ENCODE measurements around the gene CHODL.

CHODL gene, protein sequence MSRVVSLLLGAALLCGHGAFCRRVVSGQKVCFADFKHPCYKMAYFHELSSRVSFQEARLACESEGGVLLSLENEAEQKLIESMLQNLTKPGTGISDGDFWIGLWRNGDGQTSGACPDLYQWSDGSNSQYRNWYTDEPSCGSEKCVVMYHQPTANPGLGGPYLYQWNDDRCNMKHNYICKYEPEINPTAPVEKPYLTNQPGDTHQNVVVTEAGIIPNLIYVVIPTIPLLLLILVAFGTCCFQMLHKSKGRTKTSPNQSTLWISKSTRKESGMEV
- 0.41 to 1.0 reads per million in 2 donors for total RNA-seq

DNA sequence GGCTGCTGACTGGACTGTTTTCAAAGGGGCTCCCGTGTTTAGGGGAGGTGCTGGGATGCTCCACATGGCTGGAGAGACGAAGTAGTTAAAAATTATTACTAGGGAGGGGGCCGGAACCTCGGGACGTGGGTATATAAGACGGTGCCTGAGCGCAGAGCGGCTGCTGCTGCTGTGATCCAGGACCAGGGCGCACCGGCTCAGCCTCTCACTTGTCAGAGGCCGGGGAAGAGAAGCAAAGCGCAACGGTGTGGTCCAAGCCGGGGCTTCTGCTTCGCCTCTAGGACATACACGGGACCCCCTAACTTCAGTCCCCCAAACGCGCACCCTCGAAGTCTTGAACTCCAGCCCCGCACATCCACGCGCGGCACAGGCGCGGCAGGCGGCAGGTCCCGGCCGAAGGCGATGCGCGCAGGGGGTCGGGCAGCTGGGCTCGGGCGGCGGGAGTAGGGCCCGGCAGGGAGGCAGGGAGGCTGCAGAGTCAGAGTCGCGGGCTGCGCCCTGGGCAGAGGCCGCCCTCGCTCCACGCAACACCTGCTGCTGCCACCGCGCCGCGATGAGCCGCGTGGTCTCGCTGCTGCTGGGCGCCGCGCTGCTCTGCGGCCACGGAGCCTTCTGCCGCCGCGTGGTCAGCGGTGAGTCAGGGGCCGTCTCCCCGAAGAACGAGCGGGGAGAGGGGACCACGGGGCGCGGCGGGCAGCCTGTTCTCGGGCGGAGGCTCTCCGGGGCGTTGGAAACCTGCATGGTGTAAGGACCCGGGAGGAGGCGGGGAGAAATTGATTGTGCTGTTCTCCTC is at the start of gene CHODL:
TSS of gene CHODL (plus strand) at position 163 of the 793 bp plus-strand sequence. CDS start at position 554, 391 bp downstream.
- no peak for DNase-seq

DNA sequence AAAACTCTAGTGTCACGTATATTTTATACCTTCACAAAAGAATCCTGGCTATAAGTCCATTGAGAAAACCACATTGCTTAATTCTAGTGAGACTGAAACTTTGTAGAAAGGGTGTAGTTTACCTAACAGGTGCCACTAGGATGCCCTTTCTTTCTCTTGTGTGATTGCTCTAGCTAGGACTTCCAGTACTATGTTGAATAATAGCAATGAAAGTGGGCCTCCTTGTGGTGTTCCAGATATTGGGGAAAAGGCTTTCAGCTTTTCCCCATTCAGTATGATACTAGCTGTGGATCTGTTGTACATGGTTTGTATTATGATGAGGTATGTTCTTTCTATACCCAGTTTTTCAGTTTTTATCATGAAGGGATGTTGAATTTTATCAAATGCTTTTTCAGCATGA is 39.7 kb upstream of the CHODL start:
- no peak for DNase-seq

DNA sequence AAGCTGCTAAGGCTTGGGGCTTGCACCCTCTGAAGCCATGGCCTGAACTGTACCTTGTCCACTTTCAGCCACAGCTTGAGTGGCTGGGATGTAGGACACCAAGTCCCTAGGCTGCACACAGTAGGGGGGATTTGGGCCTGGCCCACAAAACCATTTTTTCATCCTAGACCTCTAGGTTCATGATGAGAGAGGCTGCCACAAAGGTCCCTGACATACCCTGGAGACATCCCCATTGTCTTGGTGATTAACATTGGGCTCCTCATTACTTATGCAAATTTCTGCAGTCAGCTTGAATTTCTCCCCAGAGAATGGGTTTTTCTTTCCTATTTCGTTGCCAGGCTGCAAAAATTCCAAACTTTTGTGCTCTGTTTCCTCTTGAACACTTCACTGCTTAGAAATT is 26.3 kb upstream of the CHODL start:
- DNase-seq, result no peak

DNA sequence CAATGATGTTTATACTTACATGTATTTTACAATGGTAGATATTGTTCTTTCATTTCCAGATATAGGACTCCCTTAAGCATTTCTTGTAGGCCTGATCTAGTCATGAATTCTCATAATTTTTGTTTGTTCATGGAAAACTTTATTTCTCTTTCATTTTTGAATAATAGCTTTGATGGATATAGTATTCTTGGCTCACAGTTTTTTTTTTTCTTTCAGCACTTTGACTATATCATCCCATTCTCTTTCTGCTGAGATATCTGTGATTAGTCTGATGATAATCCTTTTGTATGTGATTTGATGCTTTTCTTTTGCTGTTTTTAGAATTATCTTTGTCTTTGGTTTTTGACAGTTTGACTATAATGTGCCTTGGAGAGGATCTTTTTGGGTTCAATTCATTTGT is 24.1 kb upstream of the CHODL start:
- no peak for DNase-seq

DNA sequence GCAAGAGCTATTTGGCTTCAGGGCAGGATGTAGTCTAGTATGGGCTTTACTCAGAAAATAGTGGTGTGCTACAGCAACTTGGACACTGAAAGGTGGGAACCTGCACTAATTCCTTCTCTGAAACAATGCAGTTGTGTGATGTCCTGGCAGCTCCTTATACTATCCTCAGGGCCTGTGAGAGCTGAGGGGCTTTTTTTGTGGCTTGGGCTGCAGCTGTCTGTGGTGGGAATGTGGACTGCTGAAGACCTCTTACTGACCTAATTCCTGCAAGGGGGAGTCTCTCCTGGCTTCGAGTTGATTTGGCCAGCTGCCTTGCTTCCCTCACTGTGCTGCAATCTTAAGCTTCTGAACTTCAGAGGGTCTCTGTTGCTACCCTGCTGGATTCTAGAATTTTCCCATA is 22.3 kb upstream of the CHODL start:
- no peak for DNase-seq

DNA sequence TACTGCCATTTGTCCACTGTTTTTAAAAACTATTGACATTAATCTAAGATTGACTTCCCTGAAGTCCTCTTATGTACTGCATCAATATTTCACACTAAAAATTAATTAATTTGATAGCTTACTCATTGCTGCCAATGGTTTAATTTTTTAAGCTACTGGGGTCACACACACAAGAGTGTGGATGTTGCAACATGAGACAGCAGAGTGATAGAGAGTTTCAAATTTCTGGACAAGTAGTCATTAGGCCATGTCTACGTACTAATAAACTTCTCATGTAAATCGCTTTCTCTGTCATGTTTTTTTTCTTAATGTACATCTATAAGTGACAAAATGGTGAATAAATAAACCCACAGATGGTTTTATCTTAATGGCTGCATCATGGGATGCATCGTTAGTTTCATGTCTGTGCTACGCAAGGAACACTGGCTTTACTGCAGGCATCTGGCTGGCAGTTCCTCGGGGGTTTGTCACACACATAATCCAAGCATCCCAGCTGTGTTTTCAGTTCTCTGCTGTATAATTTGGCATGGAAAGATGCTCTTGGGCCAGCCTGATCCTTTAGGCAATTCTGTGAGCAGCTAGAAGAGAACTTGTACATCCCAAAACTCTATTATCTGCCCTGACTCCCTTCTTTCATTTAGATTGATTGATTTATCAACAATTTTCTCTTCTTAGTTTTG is 16.4 kb upstream of the CHODL start:
- DNase-seq, result no peak

DNA sequence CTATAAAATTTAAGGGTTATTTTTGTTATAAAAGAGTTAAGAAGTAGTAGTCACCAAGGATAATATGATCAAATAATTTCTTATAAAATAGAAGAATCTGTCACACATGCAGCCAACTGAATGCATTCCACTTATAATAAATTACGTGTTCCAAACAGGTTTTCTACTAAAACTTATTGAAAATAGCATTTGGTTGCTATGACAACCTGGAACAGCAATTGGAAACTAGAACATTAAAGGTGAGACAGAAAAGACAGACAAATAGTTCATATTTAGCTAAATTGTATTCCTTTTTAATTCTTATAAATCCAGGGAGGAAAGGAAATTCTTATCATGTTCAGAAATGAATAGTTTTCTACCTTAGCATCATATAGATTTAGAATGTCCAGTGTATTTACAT is 9.1 kb upstream of the CHODL start:
- DNase-seq, result no peak

DNA sequence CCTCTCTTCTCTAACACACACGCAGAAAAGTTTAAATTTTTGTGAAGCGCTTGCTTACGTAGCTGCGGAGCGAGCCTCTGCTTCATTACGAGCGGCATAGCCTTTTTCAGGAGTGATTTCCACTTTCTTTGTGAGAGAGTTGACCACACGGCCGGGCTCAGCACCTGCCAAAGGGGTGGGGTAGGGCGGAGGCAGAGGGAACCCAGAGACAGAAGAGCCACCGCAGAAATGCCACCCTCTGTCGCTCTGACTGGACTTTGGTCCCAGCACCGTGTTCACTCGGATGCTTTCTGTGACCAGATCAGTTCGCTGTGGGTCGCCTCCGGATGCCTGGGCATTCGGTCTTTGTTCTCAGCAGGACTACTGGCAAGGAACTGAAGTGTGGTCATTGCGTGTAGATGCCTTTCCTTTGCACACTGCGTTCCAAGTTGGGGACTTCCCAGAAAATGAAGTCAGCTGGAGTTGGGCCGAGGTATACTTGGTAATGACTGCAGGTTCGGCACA is 883 bp downstream of the CHODL start:
- DNase-seq, result no peak

DNA sequence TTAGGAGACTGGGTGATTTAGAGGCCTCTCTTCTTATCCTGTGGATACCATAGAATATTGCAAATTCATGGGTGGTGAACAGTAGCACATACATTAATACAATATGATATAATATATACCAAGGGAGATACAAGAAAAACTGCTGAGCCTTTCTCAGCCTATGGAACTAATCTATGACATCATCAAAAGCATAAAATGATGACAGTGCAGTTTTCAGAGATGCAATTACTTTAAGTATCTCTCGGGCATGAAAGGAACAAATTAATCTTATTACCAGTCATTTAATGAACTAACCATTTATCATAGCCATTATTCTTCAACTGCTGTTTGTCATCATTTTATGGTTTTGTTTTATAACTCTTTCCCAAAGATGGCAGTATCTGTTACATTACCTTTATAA is 3.5 kb downstream of the CHODL start:
- DNase-seq, result no peak

DNA sequence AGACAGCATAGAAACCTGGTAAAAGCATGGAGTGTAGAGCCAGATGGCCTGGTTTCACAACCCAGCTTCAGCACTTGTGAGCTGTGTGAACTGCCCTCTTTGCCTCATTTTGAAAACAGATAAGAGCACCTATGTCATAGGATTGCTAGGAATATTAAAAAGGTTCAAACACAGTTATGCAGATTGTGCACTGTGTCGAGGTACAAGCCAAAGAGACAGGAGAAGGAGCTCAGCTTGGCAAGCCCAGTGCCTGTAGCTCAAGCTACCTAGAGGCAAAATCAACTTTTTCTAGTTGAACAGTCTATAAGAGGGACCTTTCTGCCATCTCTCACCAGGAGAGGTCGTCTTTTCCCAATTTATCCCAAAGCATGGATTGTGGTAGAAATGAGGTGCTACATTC is 5.0 kb downstream of the CHODL start:
- no peak for DNase-seq

DNA sequence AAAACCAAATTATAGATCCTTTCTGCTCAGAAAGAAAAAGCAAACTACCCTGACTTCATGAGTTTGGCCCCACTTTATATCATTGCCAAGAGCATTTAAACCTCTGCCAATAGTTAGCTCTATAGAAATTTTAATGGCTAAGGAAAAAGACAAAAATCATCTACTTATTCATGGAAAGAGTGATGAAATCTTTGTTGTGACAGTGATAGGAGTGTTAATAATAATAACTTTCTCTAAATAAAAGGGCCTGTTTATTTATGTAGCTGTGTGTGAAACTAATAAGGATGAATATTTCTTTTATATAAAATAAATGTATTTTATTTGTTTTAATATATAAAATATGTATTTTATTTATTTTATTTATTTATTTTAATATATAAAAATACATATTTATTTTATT is 6.4 kb downstream of the CHODL start:
- DNase-seq, result no peak

DNA sequence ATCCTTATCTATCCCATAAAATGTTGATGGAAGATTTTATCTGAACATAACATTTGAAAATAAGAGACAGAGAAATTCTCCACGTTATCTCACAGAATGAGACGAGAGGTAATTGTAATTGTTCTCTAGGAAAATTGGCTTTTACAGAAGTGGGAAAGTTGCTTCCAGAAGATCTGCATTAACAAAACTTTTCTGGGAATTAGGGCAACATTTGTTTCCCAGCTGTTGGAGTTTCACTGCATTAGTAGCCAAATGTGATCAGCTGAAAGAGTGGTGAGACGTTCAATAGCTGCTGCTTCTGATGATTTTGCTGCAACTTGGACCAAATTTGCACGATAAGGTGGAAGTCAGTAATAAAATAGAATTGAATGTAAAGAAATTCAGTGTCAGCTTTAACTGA is 7.6 kb downstream of the CHODL start:
- DNase-seq, result no peak

DNA sequence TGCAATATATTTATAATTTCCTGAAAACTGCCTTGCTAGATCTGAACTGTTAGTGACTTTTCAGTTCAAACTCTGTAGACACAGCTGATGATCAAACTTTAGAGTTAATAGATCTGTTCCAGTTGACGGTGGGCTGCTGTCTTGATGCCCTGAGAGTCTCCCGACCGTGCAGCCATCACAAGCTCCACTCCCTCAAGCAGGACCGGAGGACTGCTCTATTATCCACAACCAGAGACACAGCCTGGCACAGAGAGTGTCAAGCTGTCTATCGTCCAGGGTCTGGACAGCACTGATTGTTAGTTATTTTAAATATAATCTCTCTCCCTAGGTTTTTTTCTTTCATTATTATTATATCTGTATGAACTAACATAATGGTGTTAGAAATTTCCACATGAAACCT is 8.0 kb downstream of the CHODL start:
- DNase-seq, result no peak

DNA sequence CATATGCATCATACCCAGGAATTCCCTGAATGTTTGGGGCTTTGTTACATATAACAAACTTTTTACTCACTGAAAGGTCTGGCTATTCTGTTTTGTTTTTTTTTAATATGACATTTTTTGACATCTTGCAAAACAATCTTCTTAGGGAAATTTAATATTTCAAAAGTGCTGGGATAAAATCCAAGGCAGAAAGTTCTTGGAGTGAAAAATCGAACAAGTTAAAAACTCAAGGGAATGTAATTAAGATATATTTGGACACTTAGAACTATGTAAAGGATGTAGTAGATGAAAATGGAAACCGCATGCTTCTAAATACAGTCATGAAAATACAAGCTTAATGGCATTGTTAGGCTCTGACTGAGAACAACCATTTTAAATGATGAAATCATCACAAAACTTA is 8.6 kb downstream of the CHODL start:
- DNase-seq, result no peak

DNA sequence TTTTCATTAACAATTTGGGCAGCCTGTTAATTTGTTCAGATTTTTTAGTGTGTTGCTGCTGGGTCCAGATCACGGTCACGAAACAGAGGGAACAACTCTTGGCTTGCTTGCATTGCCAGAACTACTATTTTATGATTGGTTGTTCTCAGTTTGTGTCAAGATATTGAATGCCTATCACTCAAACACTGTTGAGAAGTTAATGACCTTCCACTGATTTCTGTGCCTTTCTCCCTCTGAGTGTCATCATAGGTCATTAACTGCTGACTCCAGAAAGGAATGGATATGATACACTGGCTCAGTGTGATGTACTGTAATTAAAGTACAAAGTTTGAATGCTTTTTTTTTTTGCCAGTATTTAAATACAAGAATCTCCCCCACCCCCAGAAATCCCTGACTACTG is 9.2 kb downstream of the CHODL start:
- DNase-seq, result no peak

DNA sequence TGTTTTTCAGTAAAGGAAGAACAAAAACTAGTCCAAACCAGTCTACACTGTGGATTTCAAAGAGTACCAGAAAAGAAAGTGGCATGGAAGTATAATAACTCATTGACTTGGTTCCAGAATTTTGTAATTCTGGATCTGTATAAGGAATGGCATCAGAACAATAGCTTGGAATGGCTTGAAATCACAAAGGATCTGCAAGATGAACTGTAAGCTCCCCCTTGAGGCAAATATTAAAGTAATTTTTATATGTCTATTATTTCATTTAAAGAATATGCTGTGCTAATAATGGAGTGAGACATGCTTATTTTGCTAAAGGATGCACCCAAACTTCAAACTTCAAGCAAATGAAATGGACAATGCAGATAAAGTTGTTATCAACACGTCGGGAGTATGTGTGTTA is 21.3 kb downstream of the CHODL start:
- no peak for DNase-seq

DNA sequence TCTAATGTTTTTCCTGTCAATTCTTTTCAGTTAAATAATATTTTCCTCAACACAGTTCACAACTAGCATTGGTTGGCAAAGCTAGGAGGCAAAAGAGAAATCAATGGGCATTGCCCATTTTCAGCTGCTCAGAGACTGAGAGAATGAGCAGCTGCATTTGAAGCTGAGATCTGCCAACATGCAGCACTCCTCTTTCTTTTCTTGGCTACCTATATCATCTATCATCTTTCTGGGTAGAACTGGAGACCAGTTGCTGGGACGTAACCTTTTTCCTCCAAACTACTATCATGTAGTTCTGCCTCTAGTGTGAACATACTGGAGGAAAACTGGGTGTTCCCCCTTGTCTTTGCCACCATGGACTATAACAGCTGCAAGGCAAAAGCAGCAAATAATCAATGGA is 22.9 kb downstream of the CHODL start:
- no peak for DNase-seq

DNA sequence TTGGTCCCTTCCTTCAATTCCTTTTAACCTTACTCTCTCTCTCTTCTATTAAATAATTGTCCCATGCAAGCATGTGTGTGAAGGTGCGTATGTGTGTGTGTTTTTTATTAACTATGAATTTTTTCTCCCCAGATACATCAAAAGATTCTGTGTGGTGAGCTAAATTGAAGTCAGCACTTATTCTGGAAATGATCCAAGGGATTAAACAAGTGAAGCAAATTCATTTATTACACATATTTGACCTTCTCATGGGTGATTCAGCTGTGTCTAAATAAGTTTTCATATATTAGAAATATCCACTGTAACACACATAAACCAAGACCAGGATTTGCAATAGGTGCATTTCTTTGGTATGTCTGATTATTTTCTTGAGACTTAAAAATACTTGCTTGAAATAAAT is 24.3 kb downstream of the CHODL start:
- DNase-seq, result no peak

DNA sequence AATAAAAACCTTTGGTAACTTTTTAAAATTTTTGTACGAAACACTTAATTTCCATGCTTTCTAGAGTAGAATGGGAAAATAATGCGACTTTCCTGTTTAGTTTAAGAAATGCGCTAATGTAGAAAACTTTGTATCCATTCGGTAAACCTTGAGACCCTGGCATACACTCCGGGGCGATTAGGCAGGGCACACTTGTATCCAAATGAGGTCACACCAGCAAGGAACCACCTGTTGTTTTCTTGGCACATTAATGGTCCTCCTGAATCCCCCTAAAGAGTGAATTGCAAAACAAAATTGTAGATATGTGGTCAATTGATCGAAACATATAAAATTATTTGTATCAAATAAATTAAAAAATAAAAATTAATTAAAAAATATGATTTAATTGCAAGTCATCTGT is 25.2 kb downstream of the CHODL start:
- no peak for DNase-seq

DNA sequence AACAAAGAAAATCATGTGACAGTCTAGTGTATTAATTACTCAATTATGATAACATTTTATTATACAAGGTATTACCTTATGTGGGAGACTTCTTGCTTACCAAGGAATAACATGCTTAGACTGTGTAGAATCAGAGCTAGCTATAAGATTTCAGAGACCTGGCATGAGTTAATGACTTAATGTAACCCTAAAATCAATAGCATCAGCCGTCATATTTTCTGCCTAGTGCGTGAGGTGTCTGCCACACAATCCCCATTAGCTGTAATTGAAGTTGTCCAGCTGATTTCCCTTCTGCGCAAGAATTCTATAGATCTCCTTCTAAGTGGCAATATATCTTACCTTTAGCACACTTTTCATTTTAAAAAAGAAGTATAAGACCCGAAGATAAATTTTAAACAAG is 28.8 kb downstream of the CHODL start:
- no peak for DNase-seq

DNA sequence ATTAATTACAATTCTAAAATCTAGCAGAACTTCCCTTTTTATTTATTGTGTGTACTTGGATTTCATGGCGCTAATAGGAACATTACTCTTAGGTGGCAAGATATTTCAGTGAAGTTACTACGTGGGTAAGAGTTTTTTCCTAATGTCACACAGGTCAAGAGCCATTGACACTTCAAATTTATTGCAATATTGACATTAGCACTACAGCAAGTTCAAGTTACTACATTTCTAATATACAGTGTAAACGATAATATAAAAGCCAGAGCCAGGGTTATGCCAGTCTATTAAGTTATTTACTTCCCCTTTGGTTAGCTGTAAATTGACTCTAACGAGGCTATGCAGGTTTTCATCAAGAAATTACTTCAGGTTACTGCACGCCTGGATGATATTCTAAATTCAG is 29.7 kb downstream of the CHODL start:
- DNase-seq, result no peak

DNA sequence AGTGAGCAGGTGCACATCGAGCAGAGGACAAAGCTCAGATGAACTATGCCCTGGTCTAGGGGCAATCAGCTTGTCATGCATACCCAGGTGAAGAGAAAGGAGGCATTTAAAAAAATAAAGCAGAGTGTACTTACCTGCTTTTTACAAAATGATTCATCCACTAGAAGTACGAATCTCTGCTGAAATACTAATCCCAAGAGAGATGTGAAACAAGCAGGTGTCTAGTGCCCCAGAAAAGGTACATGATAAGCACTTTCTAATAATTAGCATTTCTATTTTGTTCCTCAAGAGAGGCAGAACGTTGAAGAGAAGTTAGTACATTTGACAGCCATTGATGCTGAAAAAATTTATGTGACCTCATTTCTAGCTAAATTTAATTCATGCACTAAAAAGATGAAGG is 31.1 kb downstream of the CHODL start:
- no peak for DNase-seq

DNA sequence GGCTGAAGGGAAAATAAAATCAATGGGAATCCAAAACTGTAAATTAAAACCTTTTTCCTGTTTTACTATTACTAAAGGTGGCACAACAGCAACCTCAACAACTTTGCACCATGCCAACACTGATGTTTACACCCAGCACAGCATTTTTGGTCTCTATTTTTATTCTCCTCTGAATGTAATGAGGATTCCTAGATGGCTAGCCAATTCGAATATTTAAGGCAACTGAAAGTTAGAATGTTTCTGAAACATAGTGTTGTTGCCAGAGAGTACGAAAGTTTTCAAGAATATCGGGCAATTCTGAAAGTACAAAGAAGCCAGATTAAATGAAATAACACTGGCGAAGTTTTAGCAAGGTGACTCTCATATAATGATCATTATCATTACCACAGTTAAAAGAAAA is 40.7 kb downstream of the CHODL start:
- DNase-seq, result no peak

DNA sequence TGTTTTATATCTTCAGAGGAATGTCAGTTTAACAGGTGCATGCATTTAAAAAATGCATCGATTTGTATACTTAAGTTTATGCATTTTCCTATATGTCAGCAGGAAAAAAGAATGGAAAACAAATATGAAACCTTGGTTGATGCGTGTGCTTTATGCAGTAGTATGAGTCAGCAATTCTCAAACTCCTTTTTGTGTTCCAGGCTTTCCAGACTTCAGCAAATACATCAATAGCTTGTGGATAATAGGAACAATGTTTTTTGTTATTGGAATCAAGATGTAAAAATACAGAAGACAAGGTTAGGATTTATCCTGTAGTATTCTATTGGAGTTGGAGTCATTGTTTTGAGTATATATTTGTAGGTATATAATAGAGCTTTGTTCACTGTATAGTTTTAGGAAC is 45.2 kb downstream of the CHODL start:
- DNase-seq, result no peak

All from activated gamma-delta T cell (primary cell).